GM18511 (cell line): ENCODE data around the gene ARIH2.
"Not testable (repeated sequence)": the region's sequence is repeated elsewhere in the genome, so short reads cannot be mapped to it uniquely, and the experiment has no call there.

Experiments used
- ATAC-seq: cut with Tn5 transposase; IDR thresholded peaks from one replicate; pipeline ENCODE4 v1.9.1; 2021; ENCODE audit warnings: mild to moderate bottlenecking, moderate library complexity; ENCODE audit not compliant: unreplicated experiment

The ARIH2 gene

GRCh38 chr3:48918388-48919214 lies at the start of gene ARIH2:
Gene ARIH2, plus strand, starts transcription at chr3:48918842. Its CDS starts 8,717 bp downstream, at chr3:48927559.
- ATAC-seq = peak; percentile 87

GRCh38 chr3:48877671-48878070 lies 41.0 kb upstream of the ARIH2 start:
- no peak for ATAC-seq

GRCh38 chr3:48879307-48879993 lies 39.2 kb upstream of the ARIH2 start:
- no peak for ATAC-seq

- no peak for ATAC-seq
Measured at GRCh38 chr3:48879994-48880377, 38.7 kb upstream of the ARIH2 start.

GRCh38 chr3:48881006-48881405 lies 37.6 kb upstream of the ARIH2 start:
- no peak for ATAC-seq

- no peak for ATAC-seq
Measured at GRCh38 chr3:48881652-48882114, 37.0 kb upstream of the ARIH2 start.

- ATAC-seq = no peak
Measured at GRCh38 chr3:48885753-48886152, 32.9 kb upstream of the ARIH2 start.

GRCh38 chr3:48891606-48892005 lies 27.0 kb upstream of the ARIH2 start:
- ATAC-seq = no peak

- ATAC-seq = no peak
Measured at GRCh38 chr3:48894516-48894915, 24.1 kb upstream of the ARIH2 start.

GRCh38 chr3:48896936-48897335 lies 21.7 kb upstream of the ARIH2 start:
- ATAC-seq = no peak

- no peak for ATAC-seq
Measured at GRCh38 chr3:48897460-48898376, 20.9 kb upstream of the ARIH2 start.

- ATAC-seq = peak; percentile 91
Measured at GRCh38 chr3:48898383-48899234, 20.0 kb upstream of the ARIH2 start, which contains the start of gene SLC25A20. Gene SLC25A20, minus strand, starts transcription at chr3:48898882. Its CDS starts 88 bp downstream, at chr3:48898794.

GRCh38 chr3:48899273-48899672 lies 19.4 kb upstream of the ARIH2 start:
- ATAC-seq = no peak

GRCh38 chr3:48907026-48907425 lies 11.6 kb upstream of the ARIH2 start:
- not testable (repeated sequence) for ATAC-seq

GRCh38 chr3:48915296-48915695 lies 3.3 kb upstream of the ARIH2 start:
- ATAC-seq = no peak

- peak; percentile 19 for ATAC-seq
Measured at GRCh38 chr3:48919215-48920138, 835 bp downstream of the ARIH2 start.

- ATAC-seq = no peak
Measured at GRCh38 chr3:48926425-48927392, 8.1 kb downstream of the ARIH2 start.

GRCh38 chr3:48927928-48928327 lies 9.3 kb downstream of the ARIH2 start:
- no peak for ATAC-seq
